Stimulated activated CD4-positive, alpha-beta T cell treated with anti-CD3 and anti-CD28 coated beads, Interleukin-4, amount 100 ng/mL, for 1 hour (primary cell): Measurements from ENCODE around the gene RAB7A.
"Not testable (repeated sequence)": the region's sequence is repeated elsewhere in the genome, so short reads cannot be mapped to it uniquely, and the experiment has no call there.

ENCODE experiments used
- DNase-seq: peaks from one replicate; pipeline ENCODE4 v3.0.0-alpha.2; 2020

RAB7A gene

DNA sequence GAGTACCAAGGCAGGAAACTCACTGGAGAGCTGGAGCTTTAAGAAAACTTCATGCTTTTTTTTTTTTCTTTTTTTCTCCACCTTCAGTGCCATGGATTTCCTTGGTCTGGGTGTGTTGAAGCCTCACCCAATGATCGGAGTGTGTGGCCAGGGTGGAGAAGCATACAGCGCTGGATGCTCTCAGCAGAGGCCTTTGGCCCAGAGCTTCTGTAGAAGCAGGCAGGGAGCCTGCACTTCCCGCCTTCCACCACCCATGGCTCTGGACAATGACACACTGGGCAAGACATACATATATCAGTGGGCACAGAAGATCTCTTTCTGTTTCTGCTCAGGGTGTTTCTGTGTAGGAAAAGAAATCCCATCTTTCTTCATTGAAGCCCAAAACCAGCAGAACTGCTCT lies 97.6 kb downstream of the RAB7A start:
- no peak for DNase-seq

- no peak for DNase-seq
Observed at GRCh38 chr3:128824132-128824850, 98.3 kb downstream of the RAB7A start.

DNA sequence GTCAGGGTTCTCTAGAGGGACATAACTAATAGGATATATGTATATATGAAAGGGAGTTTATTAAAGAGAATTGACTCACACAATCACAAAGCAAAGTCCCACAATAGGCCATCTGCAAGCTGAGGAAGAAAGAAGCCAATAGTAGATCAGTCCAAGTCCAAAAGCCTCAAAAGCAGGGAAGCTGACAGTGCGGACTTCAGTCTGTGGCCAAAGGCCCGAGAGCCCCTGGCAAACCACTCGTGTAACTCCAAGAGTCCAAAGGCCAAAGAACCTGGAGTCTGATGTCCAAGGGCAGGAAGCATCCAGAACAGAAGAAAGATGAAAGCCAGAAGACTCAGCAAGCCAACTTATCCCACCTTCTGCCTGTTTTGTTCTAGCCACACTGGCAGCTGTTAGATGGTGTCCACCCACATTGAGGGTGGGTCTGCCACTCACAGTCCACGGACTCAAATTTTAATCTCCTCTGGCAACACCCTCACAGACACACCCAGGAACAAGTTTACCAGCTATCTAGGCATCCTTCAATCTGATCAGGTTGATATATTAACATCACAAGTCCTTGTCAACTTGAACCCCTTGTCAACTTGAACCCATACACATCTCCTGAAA lies 99.2 kb downstream of the RAB7A start:
- no peak for DNase-seq

GRCh38 chr3:128829087-128829486 lies 103.1 kb downstream of the RAB7A start:
- not testable (repeated sequence) for DNase-seq

DNA sequence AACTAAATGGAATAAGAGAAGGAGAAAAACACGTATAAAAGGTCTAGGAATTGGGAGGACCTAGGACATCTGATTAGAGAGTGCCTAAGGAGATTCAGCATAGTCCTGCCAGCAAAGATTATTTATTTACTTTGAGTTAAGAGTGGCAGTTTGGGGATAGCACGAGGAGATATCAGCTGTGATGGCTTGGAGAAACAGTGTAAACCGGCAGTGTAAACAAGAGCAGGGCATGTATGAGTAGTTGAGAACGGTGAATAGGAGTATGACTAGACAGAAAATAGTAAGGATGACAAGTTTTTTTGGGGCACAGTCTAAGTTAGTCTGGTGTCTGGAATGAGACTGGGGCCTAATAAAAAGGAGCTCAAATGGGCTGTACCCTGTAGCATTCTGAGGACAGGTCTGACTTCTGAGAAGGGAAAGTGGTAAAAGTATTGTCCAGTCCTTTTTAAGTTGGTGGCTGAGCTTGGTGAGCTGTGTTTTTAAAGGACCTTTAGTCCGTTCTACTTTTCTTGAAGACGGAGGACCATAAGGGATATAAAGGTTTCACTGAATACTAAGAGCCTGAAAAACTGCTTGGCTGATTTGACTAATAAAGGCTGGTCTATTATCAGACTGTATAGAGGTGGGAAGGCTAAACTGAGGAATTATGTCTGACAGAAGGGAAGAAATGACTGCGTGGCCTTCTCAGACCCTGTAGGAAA lies 104.1 kb downstream of the RAB7A start:
- DNase-seq: not testable (repeated sequence)

GRCh38 chr3:128830762-128831161 lies 104.8 kb downstream of the RAB7A start:
- not testable (repeated sequence) for DNase-seq

DNA sequence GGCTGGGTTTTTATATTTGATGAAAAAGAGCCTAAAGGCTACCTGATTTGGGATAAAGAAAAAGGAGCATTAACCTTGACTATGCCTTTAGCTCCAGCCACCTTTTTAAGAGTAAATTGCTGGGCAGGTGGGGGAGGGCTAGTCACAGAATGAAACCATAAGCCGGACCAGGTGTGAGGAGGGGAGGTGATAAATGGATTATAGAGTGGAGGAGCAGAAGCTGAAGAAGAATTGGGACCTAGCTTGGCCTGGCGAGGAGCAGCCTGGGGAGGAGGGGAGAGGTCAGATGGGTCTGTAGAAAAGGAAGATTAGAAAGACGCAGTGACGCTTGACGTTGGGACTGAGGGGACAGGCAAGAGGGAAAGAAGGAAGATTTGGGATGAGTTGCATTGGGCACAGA lies 107.0 kb downstream of the RAB7A start:
- not testable (repeated sequence) for DNase-seq

GRCh38 chr3:128835096-128835495 lies 109.1 kb downstream of the RAB7A start:
- DNase-seq: no peak

- no peak for DNase-seq
Observed at GRCh38 chr3:128841926-128842920, 116.2 kb downstream of the RAB7A start.

- no peak for DNase-seq
Observed at GRCh38 chr3:128844502-128844901, 118.5 kb downstream of the RAB7A start.

GRCh38 chr3:128845119-128845777 lies 119.3 kb downstream of the RAB7A start:
- DNase-seq: no peak

- peak; percentile 80 for DNase-seq
Observed at GRCh38 chr3:128845778-128846485, 119.9 kb downstream of the RAB7A start.

DNA sequence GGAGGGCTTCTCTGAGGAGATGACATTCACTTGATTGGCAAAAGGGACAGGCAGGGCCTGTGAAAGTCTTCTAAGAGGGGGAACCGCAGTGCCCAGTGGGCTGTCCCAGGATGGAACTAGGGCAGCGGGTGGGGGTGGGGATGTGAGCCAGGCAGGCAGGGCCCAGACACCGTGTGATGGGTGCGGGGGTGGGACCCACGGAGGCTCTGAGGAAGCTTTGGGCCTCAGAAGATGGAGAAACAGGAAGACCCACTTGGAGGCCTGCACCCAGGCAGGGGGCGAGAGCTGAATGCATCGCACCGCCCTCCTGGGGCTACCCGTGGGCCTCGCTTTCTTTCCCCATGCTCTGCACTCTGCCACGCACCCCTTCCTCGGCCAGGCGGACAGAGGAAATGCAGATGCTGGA lies 120.5 kb downstream of the RAB7A start:
- DNase-seq: peak; percentile 13

GRCh38 chr3:128847666-128848370 lies 121.8 kb downstream of the RAB7A start:
- DNase-seq: no peak

DNA sequence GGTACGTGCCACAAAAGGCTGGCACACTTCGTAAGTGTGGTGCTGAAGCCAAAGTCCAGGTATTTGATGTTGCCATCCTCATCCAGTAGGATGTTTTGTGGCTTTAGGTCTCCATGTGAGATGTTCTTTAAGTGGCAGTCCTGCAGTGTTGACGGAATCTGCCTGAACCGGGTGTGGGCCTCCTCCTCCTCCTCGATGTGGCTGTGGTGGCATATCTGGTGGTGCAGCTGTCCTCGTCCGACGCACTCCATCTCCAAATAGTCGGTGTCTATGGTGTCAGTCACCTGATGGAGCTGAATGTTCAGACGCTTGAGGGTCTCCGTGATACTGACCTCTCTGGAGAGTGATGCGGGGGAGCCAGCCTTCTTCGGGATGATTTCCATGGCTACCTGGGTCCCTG lies 123.0 kb downstream of the RAB7A start:
- no peak for DNase-seq

DNA sequence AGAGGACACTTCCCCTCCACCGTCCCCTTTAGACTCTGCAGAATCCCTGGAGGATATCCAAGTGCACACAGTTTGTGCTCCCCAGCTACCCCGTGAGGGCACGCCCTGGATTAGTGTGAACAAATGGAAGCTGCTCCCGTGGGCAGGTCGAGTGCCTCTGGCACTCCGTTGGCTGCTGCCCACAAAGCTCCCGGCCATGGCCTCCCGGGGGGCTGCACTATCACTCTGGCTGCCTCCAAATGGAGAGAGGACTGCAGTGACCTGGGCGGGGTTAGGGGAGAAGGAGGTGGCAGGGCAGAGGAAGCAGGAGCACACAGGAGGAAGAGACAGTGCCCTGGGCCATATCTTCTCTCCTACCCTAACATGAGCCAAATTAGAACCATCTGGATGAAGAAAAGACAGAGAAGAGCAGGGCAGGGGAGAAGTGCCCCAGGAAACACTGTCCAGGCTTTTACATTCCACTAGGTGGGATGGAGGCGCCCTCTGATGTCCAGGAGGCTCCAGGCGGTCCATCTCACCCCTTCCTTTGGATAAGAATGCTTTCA lies 124.0 kb downstream of the RAB7A start:
- DNase-seq: no peak

DNA sequence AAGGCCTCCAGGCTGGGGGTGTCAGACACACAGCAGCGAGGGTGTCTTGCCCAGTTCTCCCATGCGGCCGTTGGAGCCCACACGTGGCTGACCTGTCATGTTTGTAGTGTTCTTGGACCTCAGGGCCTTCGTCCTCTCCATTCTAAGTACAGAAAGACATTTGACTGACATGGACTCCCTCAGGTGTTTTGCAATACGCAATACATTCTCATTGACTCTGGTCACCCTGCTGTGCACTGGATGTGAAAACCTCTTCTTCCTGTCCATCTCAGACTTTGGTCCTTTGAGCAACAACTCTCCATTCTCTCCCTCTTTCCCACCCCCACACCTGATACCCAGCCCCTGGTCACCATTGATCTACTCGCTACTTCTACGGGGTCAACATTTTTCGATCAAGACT lies 124.6 kb downstream of the RAB7A start:
- DNase-seq: no peak

- DNase-seq: no peak
Observed at GRCh38 chr3:128851601-128852000, 125.6 kb downstream of the RAB7A start.

GRCh38 chr3:128853826-128854225 lies 127.8 kb downstream of the RAB7A start:
- no peak for DNase-seq

GRCh38 chr3:128854475-128854874 lies 128.5 kb downstream of the RAB7A start:
- no peak for DNase-seq

DNA sequence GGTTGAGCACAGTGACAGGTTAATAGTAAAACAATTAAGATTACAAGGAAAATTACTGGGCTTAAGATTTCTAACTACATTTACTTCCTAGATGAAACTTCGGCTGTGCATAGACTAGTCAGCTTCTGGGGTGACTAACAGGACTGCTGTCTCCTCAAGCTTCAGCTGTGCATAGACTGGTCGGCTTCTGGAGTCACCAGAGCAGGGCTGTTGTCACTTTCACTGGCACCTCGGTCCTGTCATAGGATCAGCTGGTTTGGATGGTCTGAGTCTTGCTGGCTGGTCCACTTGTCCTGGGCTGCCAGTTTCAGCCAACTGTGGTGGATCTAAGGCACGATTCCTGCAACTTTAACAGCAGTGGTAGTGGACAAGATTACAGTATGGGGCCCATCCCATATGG lies 129.6 kb downstream of the RAB7A start:
- no peak for DNase-seq
